ENCODE data around the gene CNN1. TPM values are rescaled to one million over a fixed set of nuclear protein-coding genes. Genes with fewer than 3 reads are reported as not detected.
"Not testable (repeated sequence)": the region's sequence is repeated elsewhere in the genome, so short reads cannot be mapped to it uniquely, and the experiment has no call there.

Gene CNN1
- total RNA-seq, 1 experiment from 2014 or later: 0.96 TPM

GRCh38 chr19:11564082-11564807 is 25.6 kb downstream of the CNN1 start:
- not testable (repeated sequence) for DNase-seq (ENCODE audit: low read depth)

DNA sequence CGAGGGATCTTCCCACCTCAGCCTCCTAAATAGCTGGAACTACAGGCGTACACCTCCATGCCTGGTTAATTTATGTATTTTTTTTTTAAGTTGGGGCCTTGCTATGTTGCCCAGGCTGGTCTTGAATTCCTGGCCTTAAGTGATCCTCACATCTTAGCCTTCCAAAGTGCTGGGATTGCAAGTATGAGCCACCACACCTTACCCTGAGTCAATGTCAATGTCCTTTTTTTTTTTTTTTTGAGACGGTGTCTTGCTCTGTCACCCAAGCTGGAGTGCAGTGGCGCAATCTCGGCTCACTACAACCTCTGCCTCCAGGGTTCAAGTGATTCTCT is 27.0 kb downstream of the CNN1 start:
- DNase-seq (ENCODE audit: low read depth): not testable (repeated sequence)

DNA sequence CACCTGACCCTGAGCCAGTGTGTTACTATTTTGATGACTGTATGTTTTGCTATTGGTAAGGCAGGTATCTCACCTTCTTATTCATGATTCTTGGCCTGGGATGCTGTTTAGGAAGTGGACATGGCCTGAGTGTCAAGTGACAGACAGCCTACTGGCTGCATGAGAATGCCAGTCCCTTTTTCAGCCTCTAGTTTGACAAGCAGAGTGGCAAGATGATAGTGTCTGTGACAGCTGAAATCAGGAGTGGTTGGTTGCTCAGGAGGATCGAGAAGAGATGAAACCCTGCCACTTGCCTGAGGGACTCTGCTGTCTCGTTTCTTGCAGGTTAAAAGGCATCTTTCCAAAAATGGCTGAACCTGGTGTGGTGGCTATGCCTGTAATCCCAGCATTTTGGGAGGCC is 27.5 kb downstream of the CNN1 start:
- DNase-seq (ENCODE audit: low read depth): no peak

- no peak for DNase-seq (ENCODE audit: low read depth)
These were observed 31.4 kb downstream of the CNN1 start for GRCh38 chr19:11570039-11570462.

- not testable (repeated sequence) for DNase-seq (ENCODE audit: low read depth)
These were observed 34.7 kb downstream of the CNN1 start for GRCh38 chr19:11573354-11573753.

- DNase-seq (ENCODE audit: low read depth): not testable (repeated sequence)
These were observed 35.1 kb downstream of the CNN1 start for GRCh38 chr19:11573763-11574162.

DNA sequence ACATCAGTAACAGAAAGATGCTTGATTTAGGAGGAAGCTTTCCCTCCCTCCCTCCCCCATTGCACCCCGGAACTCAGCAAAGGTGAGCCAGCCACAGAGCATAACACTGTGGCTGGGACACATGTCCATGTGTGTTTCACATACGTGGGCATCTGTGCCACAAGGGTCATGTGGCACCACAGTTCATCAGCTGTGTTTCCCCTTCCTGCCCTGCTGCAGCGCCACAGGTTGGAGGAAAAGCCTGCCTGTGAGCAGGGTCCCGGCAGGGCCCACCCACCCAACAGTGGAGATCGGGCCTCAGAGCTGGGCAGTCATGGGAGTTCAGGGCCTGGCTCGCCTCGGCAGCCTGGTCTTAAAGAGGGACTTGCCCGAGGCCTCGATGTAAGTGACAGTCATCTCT is 36.0 kb downstream of the CNN1 start:
- no peak for DNase-seq (ENCODE audit: low read depth)

DNA sequence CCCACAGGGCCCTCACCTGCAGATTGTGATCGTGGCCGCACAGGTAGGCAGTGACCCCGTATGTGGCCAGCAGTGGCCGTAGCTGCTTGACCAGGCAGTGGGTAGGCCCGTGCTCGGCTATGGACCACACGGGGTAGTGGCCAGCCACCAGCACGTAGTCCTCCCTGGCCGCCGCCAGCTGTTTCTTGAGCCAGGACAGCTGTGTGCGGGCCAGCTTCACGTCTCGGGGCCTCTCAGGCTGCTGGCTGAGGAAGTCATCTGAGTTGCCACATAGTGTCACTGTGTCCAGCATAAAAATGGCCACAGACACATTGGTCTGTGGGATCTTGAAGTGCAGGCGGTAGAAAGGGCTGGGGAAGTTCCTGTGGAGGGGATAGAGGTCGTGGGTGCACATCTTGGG is 37.6 kb downstream of the CNN1 start:
- no peak for DNase-seq (ENCODE audit: low read depth)

- peak; percentile 22 for DNase-seq (ENCODE audit: low read depth)
These were observed 39.0 kb downstream of the CNN1 start, which contains the start of gene ACP5 for GRCh38 chr19:11577451-11578257. Gene ACP5, minus strand, starts transcription at chr19:11577645. Its CDS starts 328 bp downstream, at chr19:11577317.

DNA sequence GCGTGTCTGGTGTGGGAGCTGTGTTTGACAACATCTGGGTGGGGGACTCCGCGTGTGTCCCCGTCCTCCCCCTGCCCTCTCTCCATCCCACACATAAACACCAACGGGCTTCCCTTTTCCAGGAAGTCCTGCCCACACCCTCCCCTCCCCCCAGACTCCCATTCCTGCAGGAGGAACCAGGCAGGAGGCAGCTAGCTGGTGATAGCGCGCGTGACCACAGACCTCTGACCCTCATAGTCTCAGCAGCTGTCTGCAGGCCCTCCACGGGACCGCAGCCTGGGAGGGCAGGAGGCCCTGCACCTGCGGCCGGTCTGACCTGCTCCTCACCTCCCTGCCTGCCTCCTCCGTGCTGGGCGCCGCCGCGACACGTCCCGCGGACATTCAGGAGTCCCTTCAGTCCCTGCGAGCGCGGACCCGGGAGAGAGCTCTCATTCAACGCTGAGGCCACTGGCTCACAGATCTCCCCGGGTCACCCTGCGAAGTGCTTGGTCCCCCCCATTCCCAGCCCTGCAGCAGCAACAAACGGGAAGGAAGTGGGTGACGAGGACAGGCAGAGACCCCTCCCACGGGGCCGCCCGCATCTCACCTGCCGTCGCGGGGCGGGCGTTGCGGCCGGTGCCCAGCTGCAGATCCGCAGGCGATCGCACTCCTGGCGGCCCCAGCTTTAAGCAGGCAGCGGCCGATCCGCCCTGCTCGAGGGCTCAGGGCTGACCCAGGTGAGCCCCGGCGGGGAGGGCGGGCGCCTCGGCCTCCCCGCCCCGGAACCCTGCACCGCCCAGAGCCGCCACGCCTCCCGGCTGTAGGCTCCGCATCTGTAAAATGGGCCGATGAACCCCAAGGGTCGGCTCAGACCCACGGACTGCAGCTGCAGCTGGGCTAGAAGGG is 39.8 kb downstream of the CNN1 start:
- no peak for DNase-seq (ENCODE audit: low read depth)

- DNase-seq (ENCODE audit: low read depth): no peak
These were observed 41.5 kb downstream of the CNN1 start for GRCh38 chr19:11580116-11580515.

GRCh38 chr19:11581740-11582139 is 43.1 kb downstream of the CNN1 start:
- peak; percentile 34 for DNase-seq (ENCODE audit: low read depth)

GRCh38 chr19:11586331-11586730 is 47.7 kb downstream of the CNN1 start:
- no peak for DNase-seq (ENCODE audit: low read depth)

GRCh38 chr19:11587302-11587974 is 48.8 kb downstream of the CNN1 start:
- peak; percentile 66 for DNase-seq (ENCODE audit: low read depth)

DNA sequence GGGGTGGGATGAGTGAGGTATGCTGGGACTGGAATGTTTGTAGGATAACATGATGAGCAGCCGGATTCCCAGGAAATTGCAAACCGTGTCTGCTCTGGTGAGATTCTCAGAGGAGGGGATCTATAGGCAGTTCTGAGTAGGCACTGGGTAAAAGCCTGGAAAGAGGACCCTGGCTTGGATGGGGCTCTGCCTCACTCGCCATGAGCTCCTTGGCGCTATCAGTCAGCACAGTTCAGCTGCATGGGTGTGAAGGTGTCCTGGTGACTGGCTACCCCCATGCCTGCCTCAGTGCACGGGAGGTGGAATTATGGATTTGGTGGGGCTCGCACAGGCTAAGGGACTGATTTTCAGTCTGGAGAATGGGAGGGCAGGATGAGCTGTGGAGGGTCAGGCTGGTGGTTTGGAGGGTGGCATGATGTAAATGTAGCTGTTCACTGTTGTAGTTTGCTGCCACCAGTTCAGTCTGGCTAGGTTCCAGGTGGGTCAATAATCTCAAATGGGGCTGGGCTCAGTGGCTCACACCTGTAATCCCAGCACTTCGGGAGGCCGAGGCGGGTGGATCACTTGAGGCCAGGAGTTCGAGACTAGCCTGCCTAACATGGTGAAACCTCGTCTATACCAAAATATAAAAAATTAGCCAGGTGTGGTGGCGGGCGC is 49.5 kb downstream of the CNN1 start:
- DNase-seq (ENCODE audit: low read depth): no peak

DNA sequence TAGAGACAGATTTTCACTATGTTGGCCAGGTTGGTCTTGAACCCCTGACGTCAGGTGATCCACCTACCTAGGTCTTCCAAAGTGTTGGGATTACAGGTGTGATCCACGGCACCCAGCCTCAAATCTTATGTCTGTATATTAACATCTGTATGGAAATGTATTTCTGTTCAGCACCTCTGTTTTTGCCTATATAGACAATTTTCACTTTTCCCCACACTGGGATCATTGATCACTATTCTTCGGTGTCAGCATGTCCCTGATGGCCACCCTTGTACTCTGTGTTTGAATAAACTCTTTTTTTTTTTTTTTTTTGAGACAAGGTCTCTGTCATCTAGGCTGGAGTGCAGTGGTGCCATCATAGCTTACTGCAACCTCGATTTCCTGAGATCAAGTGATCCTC is 55.4 kb downstream of the CNN1 start:
- no peak for DNase-seq (ENCODE audit: low read depth)

- DNase-seq (ENCODE audit: low read depth): no peak
These were observed 57.5 kb downstream of the CNN1 start for GRCh38 chr19:11596156-11596555.

GRCh38 chr19:11597202-11598102 is 58.8 kb downstream of the CNN1 start, which contains the start of gene ZNF627:
Gene ZNF627, plus strand, starts transcription at chr19:11597483. Its CDS starts 145 bp downstream, at chr19:11597628.
- DNase-seq (ENCODE audit: low read depth): peak; percentile 99

DNA sequence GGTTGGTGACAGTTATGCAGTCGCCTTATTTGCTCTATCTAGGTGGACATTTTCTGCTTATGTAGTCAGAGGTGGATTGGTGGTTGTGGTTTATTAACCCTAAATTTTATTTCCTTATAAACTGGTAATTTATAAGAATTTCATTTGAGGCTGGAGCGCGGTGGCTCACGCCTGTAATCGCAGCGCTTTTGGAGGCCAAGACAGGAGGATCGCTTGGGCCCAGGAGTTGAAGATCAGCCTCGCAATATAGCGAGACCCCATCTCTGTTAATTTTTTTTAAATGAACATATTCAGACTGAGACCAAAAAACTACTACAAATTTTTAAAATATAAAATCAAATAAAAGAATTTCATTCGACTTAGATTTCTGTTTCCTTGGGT is 59.4 kb downstream of the CNN1 start:
- DNase-seq (ENCODE audit: low read depth): no peak

- DNase-seq (ENCODE audit: low read depth): no peak
These were observed 60.1 kb downstream of the CNN1 start for GRCh38 chr19:11598746-11599145.

Data from RPMI7951 (cell line).